ENCODE results near the gene CHSY1. TPM values are rescaled to one million over a fixed set of nuclear protein-coding genes. Genes with fewer than 3 reads are reported as not detected.

CHSY1 gene
- polyA plus RNA-seq, 2 of the 4 experiments (the other 2 are of a cell fraction) = 16.0 to 28.1 TPM

GRCh38 chr15:101221902-101222301, 29.9 kb downstream of the CHSY1 start (continued):
- TF ChIP-seq HOXB5 (CRISPR knock-in tag; IDR thresholded peaks at IDR 0.05) = no peak

- Histone ChIP-seq H3K4me1 (no peaks in the 10 kb centered on the region; the same call in 2 of the 3 replicates), H3K27ac (no peak overlapping the region), H3K4me2 (no peak overlapping the region), H3K4me3 (no peak overlapping the region), H3K9me3 (no peaks in the 10 kb centered on the region)
- 87% methylated on average over 2 of the region's 2 CpGs for WGBS (ENCODE audit: missing lambda C conversion rate)
- TF ChIP-seq HES2 (IDR thresholded peaks at IDR 0.05) = no peak
- no peak for TF ChIP-seq CEBPB (IDR thresholded peaks at IDR 0.05)
- TF ChIP-seq JUNB (IDR thresholded peaks at IDR 0.05) = no peak
- no peak for TF ChIP-seq E2F6 (IDR thresholded peaks at IDR 0.05; ENCODE audit: borderline replicate concordance, low read depth)
- no peak for TF ChIP-seq EHMT2 (IDR thresholded peaks at IDR 0.05; ENCODE audit: low read depth)
- TF ChIP-seq ZSCAN20 (CRISPR knock-in tag; IDR thresholded peaks at IDR 0.05) = no peak
- no peak for TF ChIP-seq BHLHE40 (IDR thresholded peaks at IDR 0.05; ENCODE audit: low read depth, low read length)
- no peak for TF ChIP-seq KDM1A (IDR thresholded peaks at IDR 0.05; ENCODE audit: low read depth)
- TF ChIP-seq SREBF2 (IDR thresholded peaks at IDR 0.05) = no peak
- no peak for TF ChIP-seq POLR2A (IDR thresholded peaks at IDR 0.05; ENCODE audit: low read length)
- TF ChIP-seq CHD2 (IDR thresholded peaks at IDR 0.05; ENCODE audit: low read length, partially characterized antibody) = no peak
- no peak for TF ChIP-seq TP53 (CRISPR knock-in tag; IDR thresholded peaks at IDR 0.05)
- TF ChIP-seq HOXA7 (CRISPR knock-in tag; IDR thresholded peaks at IDR 0.05) = no peak
- TF ChIP-seq EHF (CRISPR knock-in tag; IDR thresholded peaks at IDR 0.05) = no peak
- no peak for DNase-seq (ENCODE audit: low read depth in 1 of 2, low spot score in 1 of 2)
- no peak for FAIRE-seq
- ChIA-PET POLR2A (no interaction called here), CTCF (interaction anchor here (0.9 to 1.8 kb wide), 3 partner anchors 20 to 67 kb away, joined by 3 to 7 read pairs (median 4); no protein-coding TSS in a partner anchor)
- no peak for ATAC-seq
These were observed 31.8 kb downstream of the CHSY1 start for GRCh38 chr15:101220060-101220459.

- Histone ChIP-seq H3K9me3 (no peaks in the 10 kb centered on the region), H3K4me3 (no peak overlapping the region), H3K4me1 (no peaks in the 10 kb centered on the region; the same call in 2 of the 3 replicates), H3K27ac (no peak overlapping the region), H3K4me2 (no peak overlapping the region)
- ChIA-PET CTCF (interaction anchor here (1.5 to 1.8 kb wide), 2 partner anchors 21 to 131 kb away, joined by 3 to 4 read pairs; no protein-coding TSS in a partner anchor), POLR2A (no interaction called here)
- 75% methylated on average over 6 of the region's 6 CpGs for WGBS (ENCODE audit: missing lambda C conversion rate)
- FAIRE-seq (no peak), DNase-seq (ENCODE audit: low read depth in 1 of 2, low spot score in 1 of 2) (no peak), ATAC-seq (no peak; a peak in 1 of 6 replicates)
- TF ChIP-seq SREBF2 (IDR thresholded peaks at IDR 0.05) = no peak
- TF ChIP-seq NR3C1 (IDR thresholded peaks at IDR 0.05) = no peak
- no peak for TF ChIP-seq ZSCAN20 (CRISPR knock-in tag; IDR thresholded peaks at IDR 0.05)
- TF ChIP-seq MAZ (IDR thresholded peaks at IDR 0.05; ENCODE audit: borderline replicate concordance, low read depth, low read length) = no peak
- no peak for TF ChIP-seq MYC (IDR thresholded peaks at IDR 0.05; ENCODE audit: borderline replicate concordance, low read length)
- no peak for TF ChIP-seq FOSB (CRISPR knock-in tag; IDR thresholded peaks at IDR 0.05)
- TF ChIP-seq HOXB5 (CRISPR knock-in tag; IDR thresholded peaks at IDR 0.05) = no peak
- no peak for TF ChIP-seq REST (IDR thresholded peaks at IDR 0.05)
- no peak for TF ChIP-seq TP53 (CRISPR knock-in tag; IDR thresholded peaks at IDR 0.05)
- TF ChIP-seq ZNF302 (CRISPR knock-in tag; IDR thresholded peaks at IDR 0.05) = no peak
- no peak for TF ChIP-seq JUN (IDR thresholded peaks at IDR 0.05)
- no peak for TF ChIP-seq RARB (CRISPR knock-in tag; IDR thresholded peaks at IDR 0.05)
- TF ChIP-seq MAFK (IDR thresholded peaks at IDR 0.05; ENCODE audit: partially characterized antibody) = no peak
- no peak for TF ChIP-seq HDAC2 (IDR thresholded peaks at IDR 0.05)
- TF ChIP-seq PHF8 (IDR thresholded peaks at IDR 0.05; ENCODE audit: borderline replicate concordance, low read depth) = no peak
- TF ChIP-seq HES2 (IDR thresholded peaks at IDR 0.05) = no peak
- no peak for TF ChIP-seq MAX (IDR thresholded peaks at IDR 0.05)
- TF ChIP-seq CBX8 (IDR thresholded peaks at IDR 0.05) = no peak
- TF ChIP-seq RAD21 (conservative IDR thresholded peaks at IDR 0.05 in 1 of 2, IDR thresholded peaks at IDR 0.05 in 1 of 2) = no peak
These were observed 32.4 kb downstream of the CHSY1 start for GRCh38 chr15:101219441-101219840.

Measured in A549 (cell line).